NT2/D1 (cell line): ENCODE data around the gene MYH7.

ENCODE experiments used
- SUZ12 ChIP-seq: IDR thresholded peaks from 2 replicates; pipeline ENCODE4 v1.6.1; 2011; ENCODE audit not compliant: insufficient read length, insufficient read depth; ENCODE audit errors: extremely low read depth
- YY1 ChIP-seq: IDR thresholded peaks from 2 replicates; pipeline ENCODE4 v1.6.1; 2011; ENCODE audit not compliant: insufficient read length, insufficient read depth
- ZNF274 ChIP-seq: IDR thresholded peaks from 2 replicates; pipeline ENCODE4 v1.6.1; 2011; ENCODE audit warnings: mild to moderate bottlenecking, low read depth, low read length

- no peak for TF ChIP-seq YY1
- TF ChIP-seq ZNF274 = no peak
- no peak for TF ChIP-seq SUZ12
Measured at GRCh38 chr14:23446291-23446851, 10.9 kb upstream of the MYH7 start.
